ENCODE measurements around the gene MRPL19. TPM values are rescaled to one million over a fixed set of nuclear protein-coding genes. Genes with fewer than 3 reads are reported as not detected.

The MRPL19 gene
- total and polyA plus RNA-seq, 10 of the 15 experiments (the other 5 are each of a cell fraction or from before 2014, with no cell fraction given) = 13.1 to 99.0 (median 56.6) TPM

DNA sequence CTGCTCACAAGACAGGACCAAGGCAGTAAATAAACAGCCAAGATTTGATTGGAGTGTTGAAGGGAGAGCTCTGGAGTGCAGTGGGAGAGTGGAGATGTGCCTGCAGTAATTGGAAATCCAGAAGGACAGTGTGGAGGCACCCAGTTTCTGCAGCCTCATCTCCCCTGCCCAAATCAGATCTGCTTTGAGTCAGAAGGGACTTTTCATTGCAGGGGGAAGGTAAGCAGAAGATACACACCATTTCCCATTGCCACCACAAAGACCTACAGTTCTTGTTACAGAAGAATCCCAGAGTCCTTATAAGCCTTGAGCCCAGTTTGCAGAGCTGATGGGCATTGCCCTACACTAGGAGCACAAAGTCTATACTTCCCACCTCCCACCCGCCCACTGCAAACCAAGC, 91.4 kb downstream of the MRPL19 start (continued):
- no peak for TF ChIP-seq NR2C1 (IDR thresholded peaks at IDR 0.05)

Small RNA genes within 50 kb of the gene (small RNA-seq; reads per million reads assigned to genes)
- gene RF00012 = not detected

Other genes with a start within 250 kb of the MRPL19 start
- 0.51 and 1.0 TPM in 2 replicates for gene EVA1A, start 85.8 kb upstream of the MRPL19 start, total RNA-seq (2014; rRNA removed)
- gene EVA1A, start 85.8 kb upstream of the MRPL19 start, total RNA-seq (2014; rRNA removed; fragmentation: Illumina TruSeq; extraction: Trizol) = 0.13 and 0.32 TPM in 2 replicates
- gene EVA1A, start 85.8 kb upstream of the MRPL19 start, total RNA-seq (2021) = 0.69 and 1.0 TPM in 2 replicates
- 0.12 and 0.34 TPM in 2 replicates for gene EVA1A, start 85.8 kb upstream of the MRPL19 start, polyA plus RNA-seq (2011; rRNA removed)
- 0.21 TPM in 1 of 2 replicates, not detected in the other for gene EVA1A, start 85.8 kb upstream of the MRPL19 start, polyA plus RNA-seq (2014; fragmentation: Illumina TruSeq; extraction: Trizol)
- gene EVA1A, start 85.8 kb upstream of the MRPL19 start, polyA plus RNA-seq (2014; fragmentation: Nextera tagmentation; extraction: Ambion mirVana) = not detected
- not detected in 2 replicates for gene EVA1A, start 85.8 kb upstream of the MRPL19 start, polyA plus RNA-seq (2014; rRNA removed)
- not detected for gene EVA1A, start 85.8 kb upstream of the MRPL19 start, polyA plus RNA-seq (2016; fragmentation: Nextera tagmentation; extraction: Ambion mirVana)
- gene GCFC2, start 64.1 kb downstream of the MRPL19 start, total RNA-seq (2014; rRNA removed) = 20.7 and 21.1 TPM in 2 replicates
- gene GCFC2, start 64.1 kb downstream of the MRPL19 start, total RNA-seq (2014; rRNA removed; fragmentation: Illumina TruSeq; extraction: Trizol) = 32.6 and 32.7 TPM in 2 replicates
- 23.3 and 26.3 TPM in 2 replicates for gene GCFC2, start 64.1 kb downstream of the MRPL19 start, total RNA-seq (2021)
- 27.7 and 48.5 TPM in 2 replicates for gene GCFC2, start 64.1 kb downstream of the MRPL19 start, polyA plus RNA-seq (2011; rRNA removed)
- 27.3 and 30.3 TPM in 2 replicates for gene GCFC2, start 64.1 kb downstream of the MRPL19 start, polyA plus RNA-seq (2014; fragmentation: Illumina TruSeq; extraction: Trizol)
- gene GCFC2, start 64.1 kb downstream of the MRPL19 start, polyA plus RNA-seq (2014; fragmentation: Nextera tagmentation; extraction: Ambion mirVana) = 10 to 100 TPM; 15.5 to 27.4 TPM
- gene GCFC2, start 64.1 kb downstream of the MRPL19 start, polyA plus RNA-seq (2014; rRNA removed) = 11.3 and 15.6 TPM in 2 replicates
- gene GCFC2, start 64.1 kb downstream of the MRPL19 start, polyA plus RNA-seq (2016; fragmentation: Nextera tagmentation; extraction: Ambion mirVana) = 10 to 100 TPM; 32.9 to 36.5 TPM